Heart left ventricle (tissue), 16 donors: ENCODE data around the gene EPB41L4B. TPM values are rescaled to one million over a fixed set of nuclear protein-coding genes. Genes with fewer than 3 reads are reported as not detected.

Experiments used
- ATAC-seq, 4 donors: fragments of 200-7000 bp; cut with Tn5 transposase; one replicate each; pipeline ENCODE4 v1.9.1; 2020 to 2022; ENCODE audit warnings: moderate library complexity in 4 of 4, mild to moderate bottlenecking in 3 of 4, moderate number of reproducible peaks in 1 of 4
- DNase-seq, 5 donors: peaks; one replicate each; pipeline ENCODE4 v3.0.0-alpha.2; 2020
- H3K27ac ChIP-seq, 12 donors: fragments of 200-600 bp; sonication (generic) in 4 of 12; one replicate each; pipeline versions ENCODE4 v1.5.0 to v1.8.0; 2016 to 2022; ENCODE audit warnings: mild to moderate bottlenecking in 2 of 12
- H3K27me3 ChIP-seq, 9 donors: fragments of 200-600 bp; sonication (generic) in 2 of 9; one replicate each; pipeline versions ENCODE4 v1.5.1 to v1.8.0; 2016 to 2022; ENCODE audit warnings: mild to moderate bottlenecking in 3 of 9
- H3K36me3 ChIP-seq, 9 donors: fragments of 200-600 bp; sonication (generic) in 2 of 9; one replicate each; pipeline versions ENCODE4 v1.5.0 to v1.8.0; 2018 to 2022; ENCODE audit warnings: mild to moderate bottlenecking in 2 of 9
- H3K4me1 ChIP-seq, 12 donors: fragments of 200-600 bp; sonication (generic) in 4 of 12; one replicate each; pipeline versions ENCODE4 v1.5.0 to v1.8.0; 2016 to 2022; ENCODE audit warnings: mild to moderate bottlenecking in 3 of 12
- H3K4me3 ChIP-seq, 12 donors: fragments of 200-600 bp; sonication (generic) in 4 of 12; one replicate each; pipeline versions ENCODE4 v1.5.0 to v1.8.0; 2017 to 2022; ENCODE audit warnings: mild to moderate bottlenecking in 9 of 12, moderate library complexity in 4 of 12
- H3K9me3 ChIP-seq, 12 donors: fragments of 200-600 bp; sonication (generic) in 4 of 12; one replicate each; pipeline versions ENCODE4 v1.5.0 to v1.8.0; 2016 to 2022; ENCODE audit warnings: mild to moderate bottlenecking in 1 of 12
- POLR2A ChIP-seq, 2 donors: fragments of 450-650 bp; IDR thresholded peaks; one replicate each; pipeline ENCODE4 v1.6.1; 2017; ENCODE audit warnings: antibody characterized with exemption in 2 of 2, mild to moderate bottlenecking in 2 of 2, moderate library complexity in 2 of 2
- WGBS, 4 donors: extraction: QIAGEN DNeasy Blood & Tissue Kit in 2 of 4; methylation state at CpG; one replicate each; pipeline versions ENCODE4 v1.1.5 to v1.1.7; 2013 to 2018; 5-methylcytosine and 5-hydroxymethylcytosine counted together
- intact Hi-C, 10 donors: fragments of 100-400 bp; cut with DNase I; formaldehyde crosslinking; loops; one replicate each; pipeline versions ENCODE4 v1.11.1 to v1.14.2; 2022
- polyA plus RNA-seq, 2 donors: library from polyadenylated mRNA; stranded (reverse); fragments of 200-250 nt; gene quantifications; one replicate each; pipeline ENCODE4 v1.2.3, GENCODE V29; 2013
- total RNA-seq, 9 donors: library from RNA; depleted of rRNA in 2 of 9; stranded (reverse); fragments of >200 nt in 2 of 9; fragmentation: NEBNext Ultra II Directional in 3 of 9; extraction: Animal tissue kit (Norgen Biotek cat#: 25700) in 3 of 9; gene quantifications; one replicate each; pipeline versions ENCODE4 v1.1.0 to v1.2.4, GENCODE V29; 2016 to 2023
- TF ChIP-seq, protein P1 (sequence below), 12 donors: fragments of 200-600 bp; sonication (generic) in 4 of 12; IDR thresholded peaks; one replicate each; pipeline versions ENCODE4 v1.5.0 to v1.8.0; 2018 to 2022; ENCODE audit warnings: antibody characterized with exemption in 12 of 12, mild to moderate bottlenecking in 5 of 12
- donor health status: ischemic (EF 13 %, LVEDD 7.1; RV severe dilation, severe dysfunction).
- donor health status: healthy with polysubstance abuse.
- donor health status: DM: no; HTN: yes; CAD: no.
- donor health status: DM: no; HTN: no; CAD: no.
- donor health status: ischemic (EF 25% LVEDD 6.9; RV normal size, moderate dysfunction).
- donor health status: ischemic (EF 25% LVEDD 5.7; RV mildly dilated, moderate dysfunction).
- donor health status: healthy.
- donor health status: DM: yes; HTN: yes; CAD: no.
- donor health status: ischemic (EF 35%, LVEDD 5.7; RV mildly dilated, moderate dysfunction).
- donor health status: nonischemic (EF 11% LVEDD 7.7; RV severe dilation, severe dysfunction).
- donor health status: DM: yes; HTN: yes; CAD: no.
- donor health status: PGD.
- donor health status: ischemic (EF 29% LVEDD 5.4; RV normal size, mild dysfunction).
- donor health status: nonischemic (EF 23%, LVEDD 6.1; RV moderate dilation, normal function).

EPB41L4B gene
- total and polyA plus RNA-seq, 11 donors = 0.71 to 16.5 (median 8.9) TPM

DNA sequence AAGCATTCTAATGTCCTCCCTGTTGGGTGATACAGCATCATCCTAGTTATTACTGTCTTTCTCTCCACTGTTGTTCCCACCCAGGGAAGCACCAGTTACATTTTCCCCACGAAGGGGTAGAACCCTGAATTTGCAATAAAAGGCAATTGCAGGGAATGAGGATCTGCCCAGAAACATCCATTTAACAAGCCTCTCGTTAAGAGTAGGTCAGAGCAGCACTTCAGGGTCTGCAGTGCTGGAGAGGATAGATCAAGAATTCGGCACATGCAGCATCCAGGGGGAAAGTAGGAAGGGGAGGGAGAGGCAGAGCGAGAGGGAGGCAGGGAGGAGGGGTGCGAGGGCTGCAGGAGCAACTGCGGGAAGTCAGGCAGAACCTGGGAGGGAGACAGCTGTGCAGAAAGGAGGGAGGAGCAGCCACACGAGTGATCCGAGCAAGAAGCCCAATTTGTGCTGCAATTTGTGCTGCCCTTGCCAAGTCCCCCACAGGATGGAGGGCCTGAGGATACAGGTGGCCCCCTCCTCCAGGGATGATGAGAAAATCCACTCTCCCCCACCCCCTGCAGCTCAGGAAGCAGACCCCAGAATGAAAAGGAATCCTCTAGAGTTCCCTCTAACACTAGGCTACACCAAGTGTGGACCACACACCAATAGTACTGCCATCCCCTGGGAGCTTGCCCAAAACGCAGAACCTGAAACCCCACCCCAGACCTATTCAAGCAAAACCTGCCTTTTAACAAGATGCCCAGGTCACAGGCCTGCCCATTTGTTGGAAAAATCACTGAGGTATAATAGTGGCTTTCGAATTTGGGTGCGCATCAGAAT, 62.2 kb downstream of the EPB41L4B start:
- no peak overlapping the region for H3K4me3 ChIP-seq
- no peak for DNase-seq
- intact Hi-C loops = no loop called here
- TF ChIP-seq, protein P1, sequence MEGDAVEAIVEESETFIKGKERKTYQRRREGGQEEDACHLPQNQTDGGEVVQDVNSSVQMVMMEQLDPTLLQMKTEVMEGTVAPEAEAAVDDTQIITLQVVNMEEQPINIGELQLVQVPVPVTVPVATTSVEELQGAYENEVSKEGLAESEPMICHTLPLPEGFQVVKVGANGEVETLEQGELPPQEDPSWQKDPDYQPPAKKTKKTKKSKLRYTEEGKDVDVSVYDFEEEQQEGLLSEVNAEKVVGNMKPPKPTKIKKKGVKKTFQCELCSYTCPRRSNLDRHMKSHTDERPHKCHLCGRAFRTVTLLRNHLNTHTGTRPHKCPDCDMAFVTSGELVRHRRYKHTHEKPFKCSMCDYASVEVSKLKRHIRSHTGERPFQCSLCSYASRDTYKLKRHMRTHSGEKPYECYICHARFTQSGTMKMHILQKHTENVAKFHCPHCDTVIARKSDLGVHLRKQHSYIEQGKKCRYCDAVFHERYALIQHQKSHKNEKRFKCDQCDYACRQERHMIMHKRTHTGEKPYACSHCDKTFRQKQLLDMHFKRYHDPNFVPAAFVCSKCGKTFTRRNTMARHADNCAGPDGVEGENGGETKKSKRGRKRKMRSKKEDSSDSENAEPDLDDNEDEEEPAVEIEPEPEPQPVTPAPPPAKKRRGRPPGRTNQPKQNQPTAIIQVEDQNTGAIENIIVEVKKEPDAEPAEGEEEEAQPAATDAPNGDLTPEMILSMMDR (IDR thresholded peaks at IDR 0.05) = no peak
- TF ChIP-seq POLR2A (IDR thresholded peaks at IDR 0.05) = no peak
- H3K27me3 ChIP-seq = peaks cover 0 to 3% (median 0%) of the 10 kb centered on the region in 9 donors
- H3K4me1 ChIP-seq = peaks cover 0 to 12% (median 2%) of the 10 kb centered on the region in 12 donors
- WGBS, 4 donors = 36 to 53% (median 47%) methylated on average over 10 to 11 of the region's 11 CpGs
- ATAC-seq = no peak
- no peaks in the 10 kb centered on the region for H3K36me3 ChIP-seq
- H3K27ac ChIP-seq = no peak overlapping the region
- no peaks in the 10 kb centered on the region for H3K9me3 ChIP-seq

DNA sequence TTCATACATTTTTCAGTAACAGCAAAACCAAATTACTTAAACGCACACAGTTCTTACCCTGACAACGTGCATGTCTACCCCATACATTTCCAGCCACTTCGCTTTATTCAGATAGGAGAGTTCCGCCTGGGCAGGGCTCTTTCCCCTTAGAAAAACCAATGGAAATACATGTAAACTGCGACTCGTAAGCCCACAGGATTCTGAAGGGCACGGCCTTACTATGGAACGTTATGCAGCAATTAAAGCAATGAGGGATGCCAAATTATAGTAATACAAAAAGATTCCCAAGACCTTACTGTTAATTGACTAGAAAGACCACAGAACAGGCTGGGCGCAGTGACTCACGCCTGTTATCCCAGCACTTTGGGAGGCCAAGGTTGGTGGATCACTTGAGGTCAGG, 64.5 kb downstream of the EPB41L4B start:
- no peaks in the 10 kb centered on the region for H3K36me3 ChIP-seq
- TF ChIP-seq, protein P1 (IDR thresholded peaks at IDR 0.05) = no peak
- no peak for TF ChIP-seq POLR2A (IDR thresholded peaks at IDR 0.05)
- DNase-seq (no peak), ATAC-seq (no peak)
- 91 to 93% (median 92%) methylated on average over 10 of the region's 10 CpGs for WGBS, 4 donors
- intact Hi-C loops = no loop called here
- no peak overlapping the region for H3K4me3 ChIP-seq
- peaks cover 0 to 12% (median 1%) of the 10 kb centered on the region in 12 donors for H3K4me1 ChIP-seq
- H3K27me3 ChIP-seq = peaks cover 0 to 3% (median 0%) of the 10 kb centered on the region in 9 donors
- H3K9me3 ChIP-seq = no peaks in the 10 kb centered on the region
- no peak overlapping the region for H3K27ac ChIP-seq

DNA sequence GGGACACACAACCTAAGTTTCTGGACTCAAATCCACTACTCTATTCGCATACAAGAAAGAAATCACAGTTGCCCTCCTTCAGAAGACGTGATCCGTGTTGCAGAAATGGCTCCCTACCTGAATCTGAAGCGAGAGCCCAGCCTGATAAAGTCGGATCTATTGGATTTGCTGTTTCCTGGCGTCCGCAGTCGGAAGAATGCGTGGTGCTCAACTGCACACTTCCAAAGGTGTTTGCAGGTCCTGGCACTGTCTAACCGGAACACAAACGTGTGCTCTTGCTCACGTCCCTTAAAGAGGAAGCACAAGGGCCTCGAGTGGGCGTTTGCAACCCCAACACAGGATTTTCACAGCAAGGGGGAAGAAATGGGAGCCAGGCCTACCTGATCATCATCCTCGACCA, 65.5 kb downstream of the EPB41L4B start:
- DNase-seq (no peak), ATAC-seq (no peak)
- H3K4me3 ChIP-seq = no peak overlapping the region
- H3K9me3 ChIP-seq = no peaks in the 10 kb centered on the region
- 84 to 90% (median 86%) methylated on average over 15 of the region's 15 CpGs for WGBS, 4 donors
- H3K36me3 ChIP-seq = no peaks in the 10 kb centered on the region
- TF ChIP-seq, protein P1 (IDR thresholded peaks at IDR 0.05) = no peak
- TF ChIP-seq POLR2A (IDR thresholded peaks at IDR 0.05) = no peak
- intact Hi-C loops = no loop called here
- H3K27ac ChIP-seq = no peak overlapping the region
- peaks cover 0 to 12% (median 1%) of the 10 kb centered on the region in 12 donors for H3K4me1 ChIP-seq
- peaks cover 0 to 3% (median 0%) of the 10 kb centered on the region in 9 donors for H3K27me3 ChIP-seq

GRCh38 chr9:109254317-109254716, 66.5 kb downstream of the EPB41L4B start:
- H3K27me3 ChIP-seq = peaks cover 0 to 3% (median 0%) of the 10 kb centered on the region in 9 donors
- TF ChIP-seq, protein P1 (IDR thresholded peaks at IDR 0.05) = no peak
- TF ChIP-seq POLR2A (IDR thresholded peaks at IDR 0.05) = no peak
- no peak overlapping the region for H3K4me3 ChIP-seq
- no peak for DNase-seq
- H3K27ac ChIP-seq = peak overlapping the region in 1 of 12 donors; percentile 16
- H3K4me1 ChIP-seq = peaks cover 0 to 12% (median 1%) of the 10 kb centered on the region in 12 donors
- WGBS, 4 donors = 56 to 73% (median 69%) methylated on average over 4 of the region's 4 CpGs
- intact Hi-C loops = no loop called here
- no peak for ATAC-seq
- H3K36me3 ChIP-seq = no peaks in the 10 kb centered on the region
- no peaks in the 10 kb centered on the region for H3K9me3 ChIP-seq
